Panc1 (cell line): ENCODE measurements around the gene ANO4.

Experiments
- POLR2AphosphoS5 ChIP-seq: IDR thresholded peaks from 2 replicates; pipeline ENCODE4 v1.6.1; 2012; ENCODE audit warnings: mild to moderate bottlenecking, low read depth, low read length, moderate library complexity
- TCF7L2 ChIP-seq: IDR thresholded peaks from 2 replicates; pipeline ENCODE4 v1.6.1; 2011; ENCODE audit warnings: mild to moderate bottlenecking, low read depth, low read length, inconsistent platforms
- TF ChIP-seq, protein P1 (sequence below): fragments of 450-650 bp; IDR thresholded peaks from 2 replicates; pipeline ENCODE4 v1.5.1; 2017; ENCODE audit warnings: mild to moderate bottlenecking
- TF ChIP-seq, protein P2 (sequence below), 2 experiments: IDR thresholded peaks; 2 replicates each; pipeline ENCODE4 v1.6.1; 2011 to 2012; ENCODE audit warnings: low read depth in 2 of 2, control low read depth in 1 of 2, low read length in 1 of 2, mild to moderate bottlenecking in 1 of 2, moderate library complexity in 1 of 2; ENCODE audit not compliant: insufficient read depth in 1 of 2

DNA sequence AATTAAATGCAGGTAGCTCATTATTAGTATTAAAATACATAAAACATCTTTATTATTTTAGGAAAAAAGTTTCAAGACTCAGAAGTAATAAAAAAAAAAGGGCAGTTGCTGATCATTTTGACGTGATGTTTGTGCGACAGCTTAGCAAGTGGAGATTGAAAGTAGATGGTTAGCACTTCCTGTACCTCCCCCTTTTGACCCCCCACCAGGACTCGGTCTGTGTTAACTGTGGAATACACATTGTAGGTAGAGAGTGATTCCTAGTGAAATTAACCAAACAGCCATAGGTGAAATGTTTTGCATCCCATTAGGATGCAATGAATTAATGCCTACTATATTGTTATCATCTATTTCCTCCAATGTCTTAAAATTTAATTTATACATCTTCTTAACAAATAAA is 294.7 kb downstream of the ANO4 start:
- TF ChIP-seq, protein P1, sequence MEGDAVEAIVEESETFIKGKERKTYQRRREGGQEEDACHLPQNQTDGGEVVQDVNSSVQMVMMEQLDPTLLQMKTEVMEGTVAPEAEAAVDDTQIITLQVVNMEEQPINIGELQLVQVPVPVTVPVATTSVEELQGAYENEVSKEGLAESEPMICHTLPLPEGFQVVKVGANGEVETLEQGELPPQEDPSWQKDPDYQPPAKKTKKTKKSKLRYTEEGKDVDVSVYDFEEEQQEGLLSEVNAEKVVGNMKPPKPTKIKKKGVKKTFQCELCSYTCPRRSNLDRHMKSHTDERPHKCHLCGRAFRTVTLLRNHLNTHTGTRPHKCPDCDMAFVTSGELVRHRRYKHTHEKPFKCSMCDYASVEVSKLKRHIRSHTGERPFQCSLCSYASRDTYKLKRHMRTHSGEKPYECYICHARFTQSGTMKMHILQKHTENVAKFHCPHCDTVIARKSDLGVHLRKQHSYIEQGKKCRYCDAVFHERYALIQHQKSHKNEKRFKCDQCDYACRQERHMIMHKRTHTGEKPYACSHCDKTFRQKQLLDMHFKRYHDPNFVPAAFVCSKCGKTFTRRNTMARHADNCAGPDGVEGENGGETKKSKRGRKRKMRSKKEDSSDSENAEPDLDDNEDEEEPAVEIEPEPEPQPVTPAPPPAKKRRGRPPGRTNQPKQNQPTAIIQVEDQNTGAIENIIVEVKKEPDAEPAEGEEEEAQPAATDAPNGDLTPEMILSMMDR = no peak
- no peak for TF ChIP-seq POLR2AphosphoS5
- TF ChIP-seq, protein P2, sequence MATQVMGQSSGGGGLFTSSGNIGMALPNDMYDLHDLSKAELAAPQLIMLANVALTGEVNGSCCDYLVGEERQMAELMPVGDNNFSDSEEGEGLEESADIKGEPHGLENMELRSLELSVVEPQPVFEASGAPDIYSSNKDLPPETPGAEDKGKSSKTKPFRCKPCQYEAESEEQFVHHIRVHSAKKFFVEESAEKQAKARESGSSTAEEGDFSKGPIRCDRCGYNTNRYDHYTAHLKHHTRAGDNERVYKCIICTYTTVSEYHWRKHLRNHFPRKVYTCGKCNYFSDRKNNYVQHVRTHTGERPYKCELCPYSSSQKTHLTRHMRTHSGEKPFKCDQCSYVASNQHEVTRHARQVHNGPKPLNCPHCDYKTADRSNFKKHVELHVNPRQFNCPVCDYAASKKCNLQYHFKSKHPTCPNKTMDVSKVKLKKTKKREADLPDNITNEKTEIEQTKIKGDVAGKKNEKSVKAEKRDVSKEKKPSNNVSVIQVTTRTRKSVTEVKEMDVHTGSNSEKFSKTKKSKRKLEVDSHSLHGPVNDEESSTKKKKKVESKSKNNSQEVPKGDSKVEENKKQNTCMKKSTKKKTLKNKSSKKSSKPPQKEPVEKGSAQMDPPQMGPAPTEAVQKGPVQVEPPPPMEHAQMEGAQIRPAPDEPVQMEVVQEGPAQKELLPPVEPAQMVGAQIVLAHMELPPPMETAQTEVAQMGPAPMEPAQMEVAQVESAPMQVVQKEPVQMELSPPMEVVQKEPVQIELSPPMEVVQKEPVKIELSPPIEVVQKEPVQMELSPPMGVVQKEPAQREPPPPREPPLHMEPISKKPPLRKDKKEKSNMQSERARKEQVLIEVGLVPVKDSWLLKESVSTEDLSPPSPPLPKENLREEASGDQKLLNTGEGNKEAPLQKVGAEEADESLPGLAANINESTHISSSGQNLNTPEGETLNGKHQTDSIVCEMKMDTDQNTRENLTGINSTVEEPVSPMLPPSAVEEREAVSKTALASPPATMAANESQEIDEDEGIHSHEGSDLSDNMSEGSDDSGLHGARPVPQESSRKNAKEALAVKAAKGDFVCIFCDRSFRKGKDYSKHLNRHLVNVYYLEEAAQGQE (IDR thresholded peaks at IDR 0.05; ENCODE audit: insufficient read depth in 1 of 2, low read depth in 2 of 2, low read length in 1 of 2) = no peak
- no peak for TF ChIP-seq TCF7L2
